Lower lobe of right lung (tissue), 2 donors: ENCODE measurements around the gene NOTO. TPM values are rescaled to one million over a fixed set of nuclear protein-coding genes. Genes with fewer than 3 reads are reported as not detected.
"Not testable (repeated sequence)": the region's sequence is repeated elsewhere in the genome, so short reads cannot be mapped to it uniquely, and the experiment has no call there.

Source experiments
- ATAC-seq, 2 donors: fragments of 200-7000 bp; cut with Tn5 transposase; one replicate each; pipeline ENCODE4 v1.9.1; 2020 to 2022; ENCODE audit warnings: mild to moderate bottlenecking in 2 of 2, moderate library complexity in 2 of 2
- DNase-seq: peaks from one replicate; pipeline ENCODE4 v3.0.0-alpha.2; 2020
- H3K27ac ChIP-seq: fragments of 200-600 bp; one replicate; pipeline ENCODE4 v1.8.0; 2022
- H3K27me3 ChIP-seq: fragments of 200-600 bp; one replicate; pipeline ENCODE4 v1.8.0; 2022; ENCODE audit warnings: low read depth
- H3K36me3 ChIP-seq: fragments of 200-600 bp; one replicate; pipeline ENCODE4 v1.8.0; 2022; ENCODE audit warnings: mild to moderate bottlenecking
- H3K4me1 ChIP-seq: fragments of 200-600 bp; one replicate; pipeline ENCODE4 v1.8.0; 2022
- H3K4me3 ChIP-seq: fragments of 200-600 bp; one replicate; pipeline ENCODE4 v1.8.0; 2022; ENCODE audit warnings: mild to moderate bottlenecking
- H3K9me3 ChIP-seq: fragments of 200-600 bp; one replicate; pipeline ENCODE4 v1.8.0; 2022
- CTCF ChIP-seq: fragments of 200-600 bp; IDR thresholded peaks from one replicate; pipeline ENCODE4 v1.8.0; 2022; ENCODE audit warnings: antibody characterized with exemption, mild to moderate bottlenecking
- intact Hi-C: fragments of 100-400 bp; cut with DNase I; formaldehyde crosslinking; loops from one replicate; pipeline ENCODE4 v1.11.0; 2022
- long read RNA-seq: library from polyadenylated mRNA; unstranded; transcript quantifications from one replicate; pipeline ENCODE4 v2.0.0, GENCODE V29; 2021
- total RNA-seq: library from RNA; stranded (reverse); fragmentation: NEBNext Ultra II Directional; extraction: Animal tissue kit (Norgen Biotek cat#: 25700); gene quantifications from one replicate; pipeline ENCODE4 v1.2.1, GENCODE V29; 2021
- donor health status: DM: no; HTN: yes; CAD: no; lungs with severe emphysema.

The NOTO gene
- not detected for total RNA-seq
- long read RNA-seq, result 0 reads

- no peak for TF ChIP-seq CTCF
- H3K4me3 ChIP-seq, result peak within 1 kb of the TSS; percentile 40
- no peak within 1 kb of the TSS for H3K27ac ChIP-seq
- peaks cover 64% of the 10 kb centered on the region for H3K27me3 ChIP-seq
- no peaks in the 10 kb centered on the region for H3K9me3 ChIP-seq
- DNase-seq, result no peak
- H3K36me3 ChIP-seq, result no peaks in the 10 kb centered on the region
- peaks cover 20% of the 10 kb centered on the region for H3K4me1 ChIP-seq
- ATAC-seq, result peak; percentile 61 to 73
- intact Hi-C loops, result no loop called here
Observed at GRCh38 chr2:73202156-73203054, at the start of gene NOTO. Gene NOTO, plus strand, starts transcription at chr2:73202574. Its CDS starts 93 bp downstream, at chr2:73202667.

- H3K27ac ChIP-seq, result no peak overlapping the region
- DNase-seq (peak; percentile 60), ATAC-seq (peak; percentile 80)
- no peaks in the 10 kb centered on the region for H3K9me3 ChIP-seq
- intact Hi-C loops, result loop anchor here (10.0 kb wide), 1 partner anchor 72 kb away; no protein-coding TSS in a partner anchor
- H3K4me3 ChIP-seq, result no peak overlapping the region
- peak; percentile 72 for TF ChIP-seq CTCF
- no peaks in the 10 kb centered on the region for H3K36me3 ChIP-seq
- H3K4me1 ChIP-seq, result peaks cover 5% of the 10 kb centered on the region
- peaks cover 24% of the 10 kb centered on the region for H3K27me3 ChIP-seq
Observed at GRCh38 chr2:73156539-73157124, 45.7 kb upstream of the NOTO start.

GRCh38 chr2:73162856-73163391 lies 39.5 kb upstream of the NOTO start:
- intact Hi-C loops, result no loop called here
- H3K4me1 ChIP-seq, result no peaks in the 10 kb centered on the region
- DNase-seq (no peak), ATAC-seq (peak in 1 of 2 donors; percentile 20)
- no peak for TF ChIP-seq CTCF
- no peaks in the 10 kb centered on the region for H3K36me3 ChIP-seq
- no peak overlapping the region for H3K27ac ChIP-seq
- H3K4me3 ChIP-seq, result no peak overlapping the region
- no peaks in the 10 kb centered on the region for H3K9me3 ChIP-seq
- peaks cover 4% of the 10 kb centered on the region for H3K27me3 ChIP-seq

GRCh38 chr2:73163483-73164367 lies 38.6 kb upstream of the NOTO start:
- Histone ChIP-seq H3K27ac (no peak overlapping the region), H3K36me3 (no peaks in the 10 kb centered on the region), H3K27me3 (no peaks in the 10 kb centered on the region), H3K4me3 (no peak overlapping the region), H3K9me3 (no peaks in the 10 kb centered on the region), H3K4me1 (no peaks in the 10 kb centered on the region)
- ATAC-seq (peak; percentile 87 to 90), DNase-seq (peak; percentile 57)
- peak; percentile 94 for TF ChIP-seq CTCF
- intact Hi-C loops, result no loop called here

GRCh38 chr2:73165978-73166377 lies 36.4 kb upstream of the NOTO start:
- H3K9me3 ChIP-seq, H3K27ac ChIP-seq, H3K4me3 ChIP-seq, H3K27me3 ChIP-seq, H3K4me1 ChIP-seq, ATAC-seq, H3K36me3 ChIP-seq, DNase-seq, intact Hi-C loops: not testable (repeated sequence)

GRCh38 chr2:73166813-73167212 lies 35.6 kb upstream of the NOTO start:
- H3K4me3 ChIP-seq, H3K27ac ChIP-seq, H3K9me3 ChIP-seq, intact Hi-C loops, H3K36me3 ChIP-seq, H3K4me1 ChIP-seq, H3K27me3 ChIP-seq, DNase-seq, ATAC-seq: not testable (repeated sequence)

- DNase-seq, ATAC-seq, H3K4me3 ChIP-seq, H3K4me1 ChIP-seq, H3K36me3 ChIP-seq, H3K9me3 ChIP-seq, H3K27ac ChIP-seq, intact Hi-C loops, H3K27me3 ChIP-seq: not testable (repeated sequence)
Observed at GRCh38 chr2:73168348-73168747, 34.0 kb upstream of the NOTO start.

GRCh38 chr2:73170341-73170740 lies 32.0 kb upstream of the NOTO start:
- H3K27me3 ChIP-seq, H3K27ac ChIP-seq, ATAC-seq, H3K9me3 ChIP-seq, H3K4me1 ChIP-seq, DNase-seq, H3K4me3 ChIP-seq, intact Hi-C loops, H3K36me3 ChIP-seq: not testable (repeated sequence)
